Measurements from ENCODE around the gene GEN1.

The GEN1 gene

DNA sequence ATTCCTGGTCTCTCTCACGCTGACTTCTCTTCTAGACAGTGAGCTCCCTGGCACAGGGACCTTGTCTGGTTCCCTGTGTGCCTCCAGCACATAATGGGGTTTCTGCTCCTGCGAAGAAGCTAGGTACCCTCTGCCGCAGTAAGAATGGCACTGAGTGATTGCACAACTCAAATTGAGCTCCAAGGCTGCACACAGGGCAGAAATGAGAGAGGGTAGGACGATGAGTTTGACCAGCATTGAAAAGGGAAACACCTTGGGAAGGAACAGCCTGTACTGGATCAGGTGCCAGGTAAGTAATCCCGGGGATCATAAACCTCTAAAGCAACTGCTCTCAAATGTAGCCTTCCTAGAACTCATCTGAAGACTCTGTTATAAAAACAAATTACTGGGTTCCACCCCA, 41.4 kb downstream of the GEN1 start:
- no peak for DNase-seq (ENCODE audit: low read depth in 2 of 2)

DNA sequence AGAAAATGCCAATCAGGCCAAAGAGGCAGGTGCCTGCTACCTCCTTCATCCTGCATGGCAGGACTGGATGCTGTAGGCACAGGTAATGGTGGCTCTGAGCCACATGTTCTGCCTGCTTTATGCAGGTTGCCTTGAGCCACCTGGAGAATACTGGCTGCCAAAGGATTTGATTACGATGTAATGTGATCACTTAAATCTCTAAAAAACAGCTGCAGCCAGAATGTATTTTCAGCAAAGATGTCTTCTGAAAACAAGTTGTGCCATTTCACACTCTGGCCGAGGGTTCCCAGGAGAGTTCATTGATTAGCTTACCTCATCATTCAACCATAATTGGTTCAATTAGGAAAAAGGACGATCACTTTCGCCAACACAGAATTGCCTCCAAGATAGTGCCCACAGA, 44.4 kb downstream of the GEN1 start:
- DNase-seq (ENCODE audit: low read depth in 2 of 2): no peak

DNA sequence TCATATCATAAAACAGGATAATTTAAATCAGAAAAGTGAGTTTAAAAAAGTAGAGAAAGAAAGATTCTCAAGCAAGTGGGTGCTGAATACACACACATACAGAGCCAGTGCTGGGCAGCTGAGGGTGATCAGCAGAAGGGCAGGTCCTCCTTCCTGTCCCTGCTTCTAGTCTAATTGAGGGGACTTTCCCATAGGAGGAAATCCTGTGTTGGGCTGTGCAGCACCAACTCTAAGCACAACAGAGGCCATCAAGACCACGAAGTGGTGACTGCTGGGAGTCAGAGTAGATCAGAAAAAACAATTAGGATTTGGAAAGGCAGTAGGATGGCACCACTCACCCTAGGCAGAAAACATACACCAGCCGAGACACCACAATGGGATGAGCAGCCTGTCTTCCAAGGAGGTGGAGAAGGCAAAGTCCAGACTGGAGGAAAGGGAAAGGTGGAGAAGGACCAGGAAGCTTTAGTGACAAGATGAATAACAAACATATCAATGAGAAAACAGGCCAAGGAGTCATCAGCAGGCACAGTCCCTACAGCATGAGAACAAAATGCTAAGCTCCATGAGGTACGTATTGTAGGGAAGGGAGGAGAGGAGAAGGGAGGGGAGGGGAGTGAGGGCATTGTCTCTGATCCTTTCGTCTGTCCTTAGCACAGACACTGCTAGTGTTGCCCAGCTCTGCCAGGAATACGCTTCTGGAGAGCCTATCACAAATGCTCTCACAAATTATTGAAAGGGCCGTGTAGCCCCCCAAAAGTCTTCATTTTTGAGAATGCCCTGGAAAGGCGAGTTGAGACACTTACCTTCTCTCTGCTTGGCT, 45.6 kb downstream of the GEN1 start:
- DNase-seq (ENCODE audit: low read depth in 2 of 2): no peak

DNA sequence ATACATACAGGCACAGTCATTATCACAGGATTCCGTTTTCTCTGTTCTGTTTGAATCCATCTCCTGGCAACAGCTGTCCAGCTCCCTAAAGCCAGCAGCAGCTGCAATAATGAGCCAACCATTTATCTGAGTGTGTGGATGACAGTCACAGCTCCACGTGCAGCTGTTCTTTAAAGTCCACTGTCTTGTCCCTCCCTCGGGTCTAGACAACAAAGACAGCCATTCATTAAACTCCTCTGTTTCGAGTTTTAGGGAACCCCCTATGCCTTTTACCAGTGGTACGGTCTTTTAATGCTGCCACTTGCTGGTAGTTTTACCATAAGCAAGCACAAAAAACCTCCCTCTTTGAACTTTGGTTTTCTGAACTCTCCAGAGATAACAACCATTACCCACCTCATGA, 46.3 kb downstream of the GEN1 start:
- no peak for DNase-seq (ENCODE audit: low read depth in 2 of 2)

- no peak for DNase-seq (ENCODE audit: low read depth in 2 of 2)
Measured at GRCh38 chr2:17800693-17801458, 46.9 kb downstream of the GEN1 start.

DNA sequence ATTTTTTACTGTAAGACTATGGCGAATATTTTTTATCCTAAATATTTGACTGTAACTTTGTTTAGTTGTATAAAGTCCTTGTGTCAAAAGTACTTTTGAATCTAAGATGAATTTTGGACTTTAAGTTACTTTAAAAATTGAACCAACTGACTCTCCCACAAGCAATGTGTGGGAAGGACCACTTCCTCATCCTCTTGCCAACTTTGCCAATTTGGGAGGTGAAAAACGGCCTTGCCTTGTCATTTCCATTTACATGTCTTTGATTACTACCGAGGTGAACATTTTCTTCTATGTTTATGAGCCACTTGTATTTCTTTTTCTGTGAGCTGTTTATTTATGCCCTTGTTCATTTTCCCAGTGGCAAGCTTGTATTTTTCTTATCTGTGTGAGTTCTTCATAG, 49.6 kb downstream of the GEN1 start:
- no peak for DNase-seq (ENCODE audit: low read depth in 2 of 2)

- DNase-seq (ENCODE audit: low read depth in 2 of 2): no peak
Measured at GRCh38 chr2:17804358-17804757, 50.4 kb downstream of the GEN1 start.

GRCh38 chr2:17805166-17805565, 51.2 kb downstream of the GEN1 start:
- DNase-seq (ENCODE audit: low read depth in 2 of 2): no peak

GRCh38 chr2:17805717-17806363, 51.9 kb downstream of the GEN1 start:
- DNase-seq (ENCODE audit: low read depth in 2 of 2): no peak

DNA sequence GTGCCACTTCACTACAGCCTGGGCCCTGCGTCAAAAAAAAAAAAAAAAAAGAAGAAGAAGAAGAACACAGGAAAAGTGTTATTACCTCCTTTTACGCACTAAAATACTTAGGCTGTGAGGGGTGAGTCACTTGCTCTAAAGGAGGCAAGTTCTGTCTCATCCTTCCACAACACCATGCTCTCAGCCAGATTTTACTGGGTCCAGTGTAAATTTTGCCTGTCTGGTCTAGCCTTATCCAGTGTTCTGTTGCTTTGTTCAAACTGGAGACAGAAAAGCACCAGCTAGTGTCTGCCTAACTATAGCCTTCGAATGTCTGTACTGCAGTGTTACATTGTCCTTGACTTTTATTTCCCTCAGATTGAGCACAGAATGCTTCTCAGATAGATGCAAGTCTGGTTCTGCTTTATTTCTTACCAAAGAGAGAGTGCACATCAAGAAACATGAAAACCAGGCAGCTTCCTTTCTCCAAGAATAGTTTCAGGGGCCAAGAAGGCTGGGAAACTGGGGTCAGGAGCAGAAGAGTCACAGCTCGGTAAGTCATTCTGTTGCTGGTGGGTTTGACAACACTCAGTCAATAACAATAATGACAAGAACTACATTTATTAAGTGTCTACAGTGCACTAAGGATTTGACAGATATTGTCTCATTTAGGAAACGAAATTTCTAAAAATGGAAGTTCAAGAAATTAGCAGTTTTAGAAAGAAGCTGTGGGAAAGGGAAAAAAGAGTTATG, 59.2 kb downstream of the GEN1 start:
- no peak for DNase-seq (ENCODE audit: low read depth in 2 of 2)

GRCh38 chr2:17813742-17814473, 60.0 kb downstream of the GEN1 start:
- no peak for DNase-seq (ENCODE audit: low read depth in 2 of 2)

GRCh38 chr2:17814601-17815000, 60.7 kb downstream of the GEN1 start:
- DNase-seq (ENCODE audit: low read depth in 2 of 2): no peak

- no peak for DNase-seq (ENCODE audit: low read depth in 2 of 2)
Measured at GRCh38 chr2:17815468-17816184, 61.7 kb downstream of the GEN1 start.

GRCh38 chr2:17816396-17817245, 62.7 kb downstream of the GEN1 start, which contains the start of gene MSGN1:
Gene MSGN1 (plus strand): TSS chr2:17816460. CDS start chr2:17816519, 59 bp downstream.
- DNase-seq (ENCODE audit: low read depth in 2 of 2): no peak

DNA sequence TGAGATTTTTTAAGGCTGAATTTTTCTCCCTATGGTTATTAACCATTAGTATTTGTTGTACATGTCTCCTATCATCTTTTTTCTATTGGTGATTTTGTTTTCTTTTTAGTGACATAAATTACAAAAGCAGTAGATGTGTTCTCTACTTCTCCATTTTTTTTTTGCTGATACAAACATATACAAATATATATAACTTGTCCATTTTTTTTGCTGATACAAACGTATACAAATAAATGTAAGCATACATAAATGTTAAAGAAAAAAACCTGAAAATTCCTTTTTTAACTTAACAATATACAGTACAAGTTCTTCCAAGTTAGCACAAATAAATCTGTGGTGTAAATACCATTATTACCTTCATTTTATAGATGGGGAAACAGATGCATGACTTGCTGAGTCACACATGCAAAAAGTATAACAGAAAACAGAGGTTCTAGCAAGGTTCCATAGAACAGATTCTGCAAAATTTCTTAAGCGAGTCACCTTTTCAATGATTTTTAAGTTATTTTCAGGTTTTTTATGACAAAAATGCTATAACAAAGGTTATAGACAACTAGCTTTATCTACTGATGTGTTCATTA, 64.4 kb downstream of the GEN1 start:
- DNase-seq (ENCODE audit: low read depth in 2 of 2): no peak

DNA sequence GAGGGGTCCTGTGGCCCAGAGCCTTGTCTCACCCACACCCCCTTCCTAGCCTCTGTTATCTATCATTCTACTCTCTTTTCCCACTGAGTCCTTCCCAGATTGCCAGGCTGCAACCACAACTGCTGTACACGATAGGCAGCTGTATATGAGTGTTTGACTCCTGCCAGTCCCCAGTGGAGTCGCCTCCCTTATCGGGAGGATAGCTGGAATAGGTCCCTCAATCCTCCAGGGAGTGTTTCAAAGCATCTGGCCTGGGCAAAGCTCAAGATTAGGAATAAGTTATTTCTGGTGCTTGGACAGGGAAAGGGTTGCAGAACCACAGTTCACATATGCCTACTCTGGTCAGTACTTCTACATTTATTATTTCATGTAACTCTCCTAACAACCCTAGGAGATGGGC, 67.1 kb downstream of the GEN1 start:
- DNase-seq (ENCODE audit: low read depth in 2 of 2): no peak

GRCh38 chr2:17821535-17822444, 67.9 kb downstream of the GEN1 start:
- no peak for DNase-seq (ENCODE audit: low read depth in 2 of 2)

GRCh38 chr2:17822445-17823117, 68.6 kb downstream of the GEN1 start:
- no peak for DNase-seq (ENCODE audit: low read depth in 2 of 2)

All from stimulated activated CD4-positive, alpha-beta T cell treated with anti-CD3 and anti-CD28 coated beads, Interleukin-4, amount 100 ng/mL, for 48 hours (primary cell).